ENCODE measurements around the gene MYO5A. TPM values are rescaled to one million over a fixed set of nuclear protein-coding genes. Genes with fewer than 3 reads are reported as not detected.
"Not testable (repeated sequence)": the region's sequence is repeated elsewhere in the genome, so short reads cannot be mapped to it uniquely, and the experiment has no call there.

MYO5A gene
- total and polyA plus RNA-seq, 2 donors (not counting 1 experiment from before 2014, with no cell fraction given), result 12.2 to 44.4 TPM

GRCh38 chr15:52575573-52575972 lies 46.9 kb upstream of the MYO5A start:
- H3K27ac ChIP-seq (ENCODE audit: low read length in 2 of 2); intact Hi-C loops (cut with micrococcal nuclease); H3K9me3 Mint-ChIP-seq (ENCODE audit: insufficient read depth); H3K4me1 ChIP-seq (ENCODE audit: control insufficient read depth in 2 of 2, insufficient read depth in 2 of 2, low read length in 2 of 2); H3K4me3 ChIP-seq (ENCODE audit: control extremely low read depth in 1 of 5, extremely low read depth in 1 of 5, insufficient read depth in 1 of 5, low read depth in 2 of 5, low read length in 4 of 5); H2AFZ ChIP-seq (ENCODE audit: insufficient read depth, low read depth, low read length, poor library complexity, severe bottlenecking); H3K9me3 ChIP-seq (ENCODE audit: control extremely low read depth in 1 of 3, control insufficient read depth in 2 of 3, insufficient read depth in 1 of 3, low read length in 2 of 3); H3K4me1 Mint-ChIP-seq; POLR2A ChIA-PET; H3K79me2 ChIP-seq (ENCODE audit: control insufficient read depth, insufficient read depth, low read length); H3K36me3 ChIP-seq (replicated peaks in 1 of 2; ENCODE audit: control extremely low read depth in 1 of 2, control insufficient read depth in 1 of 2, extremely low read depth in 1 of 2, insufficient read depth in 2 of 2, low read length in 1 of 2); H4K20me1 ChIP-seq (ENCODE audit: control insufficient read depth, insufficient read depth, low read length, poor library complexity, severe bottlenecking); H3K4me3 Mint-ChIP-seq; H3K27me3 ChIP-seq (replicated peaks in 1 of 4; ENCODE audit: control extremely low read depth in 1 of 4, control insufficient read depth in 3 of 4, insufficient read depth in 4 of 4, low read length in 3 of 4); H3K9ac ChIP-seq (ENCODE audit: low read length); H3K27me3 Mint-ChIP-seq; H3K27ac Mint-ChIP-seq; DNase-seq; H3K4me2 ChIP-seq (replicated peaks; ENCODE audit: low read depth, low read length, poor library complexity, severe bottlenecking); ATAC-seq (ENCODE audit: low read depth): not testable (repeated sequence)
- CTCF ChIA-PET, result interaction anchor here (1.0 kb wide), 1 partner anchor 158 kb away, joined by 3 read pairs; no protein-coding TSS in a partner anchor
- 100% methylated on average over 2 of the region's 7 CpGs for WGBS (ENCODE audit: insufficient coverage)

- Histone ChIP-seq H3K4me1 (ENCODE audit: control insufficient read depth in 2 of 2, insufficient read depth in 2 of 2, low read length in 2 of 2) (no peaks in the 10 kb centered on the region), H4K20me1 (ENCODE audit: control insufficient read depth, insufficient read depth, low read length, poor library complexity, severe bottlenecking) (no peaks in the 10 kb centered on the region), H3K4me2 (replicated peaks; ENCODE audit: low read depth, low read length, poor library complexity, severe bottlenecking) (no peak overlapping the region), H3K4me3 (ENCODE audit: control extremely low read depth in 1 of 5, extremely low read depth in 1 of 5, insufficient read depth in 1 of 5, low read depth in 2 of 5, low read length in 4 of 5) (no peak overlapping the region), H3K9ac (ENCODE audit: low read length) (no peak overlapping the region), H3K9me3 (ENCODE audit: control extremely low read depth in 1 of 3, control insufficient read depth in 2 of 3, insufficient read depth in 1 of 3, low read length in 2 of 3) (peaks cover 0 to 4% (median 1%) of the 10 kb centered on the region in 3 donors), H3K79me2 (ENCODE audit: control insufficient read depth, insufficient read depth, low read length) (no peaks in the 10 kb centered on the region), H3K27me3 (replicated peaks in 1 of 4; ENCODE audit: control extremely low read depth in 1 of 4, control insufficient read depth in 3 of 4, insufficient read depth in 4 of 4, low read length in 3 of 4) (no peaks in the 10 kb centered on the region), H2AFZ (ENCODE audit: insufficient read depth, low read depth, low read length, poor library complexity, severe bottlenecking) (no peak overlapping the region), H3K36me3 (replicated peaks in 1 of 2; ENCODE audit: control extremely low read depth in 1 of 2, control insufficient read depth in 1 of 2, extremely low read depth in 1 of 2, insufficient read depth in 2 of 2, low read length in 1 of 2) (peaks cover 3 to 4% of the 10 kb centered on the region in 2 experiments), H3K27ac (ENCODE audit: low read length in 2 of 2) (no peak overlapping the region)
- ChIA-PET POLR2A (interaction anchor here (0.7 kb wide), 2 partner anchors 48 to 354 kb away, joined by 4 to 5 read pairs; no protein-coding TSS in a partner anchor), CTCF (no interaction called here)
- TF ChIP-seq EZH2 (IDR thresholded peaks at IDR 0.05; ENCODE audit: borderline replicate concordance, insufficient read depth, low read depth, low read length, poor library complexity, severe bottlenecking) (no peak), CTCF (IDR thresholded peaks at IDR 0.05) (no peak)
- Mint-ChIP-seq H3K27me3 (no peaks in the 10 kb centered on the region), H3K27ac (no peak overlapping the region), H3K4me3 (no peak overlapping the region), H3K4me1 (no peaks in the 10 kb centered on the region), H3K9me3 (ENCODE audit: insufficient read depth) (peaks cover 6% of the 10 kb centered on the region)
- WGBS (ENCODE audit: insufficient coverage), result 100% methylated on average over 2 of the region's 2 CpGs
- ATAC-seq (ENCODE audit: low read depth) (no peak), DNase-seq (no peak)
- intact Hi-C loops (cut with micrococcal nuclease), result no loop called here
These were observed 46.4 kb upstream of the MYO5A start for GRCh38 chr15:52575072-52575471.

DNA sequence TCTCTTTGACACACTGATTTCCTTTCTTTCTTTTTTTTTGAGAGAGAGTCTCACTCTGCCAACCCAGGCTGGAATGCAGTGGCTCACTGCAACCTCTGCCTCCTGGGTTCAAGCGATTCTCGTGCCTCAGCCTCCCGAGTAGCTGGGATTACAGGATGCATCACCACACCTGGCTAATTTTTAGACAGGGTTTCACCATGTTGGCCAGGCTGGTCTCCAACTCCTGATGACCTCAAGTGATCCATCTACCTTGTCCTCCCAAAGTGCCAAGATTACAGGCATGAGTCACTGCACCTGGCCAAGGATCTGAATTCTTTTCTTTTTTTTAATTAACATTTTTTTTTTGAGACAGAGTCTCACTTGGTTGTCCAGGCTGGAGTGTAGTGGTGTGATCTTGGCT lies 45.9 kb upstream of the MYO5A start:
- H3K4me1 Mint-ChIP-seq; H3K27ac Mint-ChIP-seq; H3K9ac ChIP-seq (ENCODE audit: low read length); H3K9me3 Mint-ChIP-seq (ENCODE audit: insufficient read depth); ATAC-seq (ENCODE audit: low read depth); H3K4me1 ChIP-seq (ENCODE audit: control insufficient read depth in 2 of 2, insufficient read depth in 2 of 2, low read length in 2 of 2); H3K4me3 Mint-ChIP-seq; H2AFZ ChIP-seq (ENCODE audit: insufficient read depth, low read depth, low read length, poor library complexity, severe bottlenecking); H3K36me3 ChIP-seq (replicated peaks in 1 of 2; ENCODE audit: control extremely low read depth in 1 of 2, control insufficient read depth in 1 of 2, extremely low read depth in 1 of 2, insufficient read depth in 2 of 2, low read length in 1 of 2); CTCF ChIA-PET; H4K20me1 ChIP-seq (ENCODE audit: control insufficient read depth, insufficient read depth, low read length, poor library complexity, severe bottlenecking); H3K27me3 Mint-ChIP-seq; DNase-seq; H3K27ac ChIP-seq (ENCODE audit: low read length in 2 of 2); H3K27me3 ChIP-seq (replicated peaks in 1 of 4; ENCODE audit: control extremely low read depth in 1 of 4, control insufficient read depth in 3 of 4, insufficient read depth in 4 of 4, low read length in 3 of 4); H3K4me3 ChIP-seq (ENCODE audit: control extremely low read depth in 1 of 5, extremely low read depth in 1 of 5, insufficient read depth in 1 of 5, low read depth in 2 of 5, low read length in 4 of 5); H3K9me3 ChIP-seq (ENCODE audit: control extremely low read depth in 1 of 3, control insufficient read depth in 2 of 3, insufficient read depth in 1 of 3, low read length in 2 of 3); H3K4me2 ChIP-seq (replicated peaks; ENCODE audit: low read depth, low read length, poor library complexity, severe bottlenecking); H3K79me2 ChIP-seq (ENCODE audit: control insufficient read depth, insufficient read depth, low read length); intact Hi-C loops (cut with micrococcal nuclease): not testable (repeated sequence)
- 100% methylated on average over 3 of the region's 3 CpGs for WGBS (ENCODE audit: insufficient coverage)
- POLR2A ChIA-PET, result interaction anchor here (0.7 kb wide), 2 partner anchors 48 to 354 kb away, joined by 4 to 5 read pairs; no protein-coding TSS in a partner anchor

Measured in B cell (primary cell).